CD14-positive monocyte (primary cell): ENCODE data around the gene GFOD1. TPM values are rescaled to one million over a fixed set of nuclear protein-coding genes. Genes with fewer than 3 reads are reported as not detected.

Experiments used
- DNase-seq, 3 donors: peaks; one replicate each; pipeline ENCODE4 v3.0.0-alpha.2; 2011 to 2022
- H2AFZ ChIP-seq: 2 replicates; pipeline ENCODE4 v1.6.0; 2012; ENCODE audit warnings: mild to moderate bottlenecking, low read depth, low read length, inconsistent platforms; ENCODE audit not compliant: insufficient read depth, poor library complexity, severe bottlenecking
- H3K27ac ChIP-seq, 2 donors: 1 replicate in 1 of 2; 2 replicates in 1 of 2; pipeline ENCODE4 v1.5.1; 2012 to 2013; ENCODE audit warnings: low read length in 2 of 2, control low read depth in 1 of 2, inconsistent platforms in 1 of 2, low read depth in 1 of 2, mild to moderate bottlenecking in 1 of 2
- H3K27me3 ChIP-seq, 2 donors: one replicate each; pipeline versions ENCODE4 v1.6.0 to v1.6.1; 2011 to 2013; ENCODE audit warnings: low read length in 2 of 2; ENCODE audit not compliant: control insufficient read depth in 2 of 2, insufficient read depth in 2 of 2
- H3K36me3 ChIP-seq, 2 donors: replicated peaks in 1 of 2; 1 replicate in 1 of 2; 2 replicates in 1 of 2; pipeline versions ENCODE4 v1.5.1 to v1.6.1; 2012 to 2013; ENCODE audit warnings: low read length in 2 of 2, control low read depth in 1 of 2, inconsistent platforms in 1 of 2, mild to moderate bottlenecking in 1 of 2; ENCODE audit not compliant: insufficient read depth in 2 of 2, control insufficient read depth in 1 of 2
- H3K4me1 ChIP-seq, 2 donors: 1 replicate in 1 of 2; 2 replicates in 1 of 2; pipeline versions ENCODE4 v1.5.1 to v1.6.1; 2012 to 2013; ENCODE audit warnings: low read length in 2 of 2, control low read depth in 1 of 2, inconsistent platforms in 1 of 2, mild to moderate bottlenecking in 1 of 2, moderate library complexity in 1 of 2; ENCODE audit not compliant: insufficient read depth in 2 of 2, control insufficient read depth in 1 of 2
- H3K4me2 ChIP-seq: replicated peaks from 2 replicates; pipeline ENCODE3; 2012; ENCODE audit warnings: low read length, moderate library complexity, mild to moderate bottlenecking; ENCODE audit not compliant: poor library complexity, severe bottlenecking; ENCODE audit errors: extremely low read depth
- H3K4me3 ChIP-seq, 3 experiments: fragments of 200-600 bp in 1 of 3; sonication (generic) in 1 of 3; replicated peaks in 1 of 3; 1 replicate in 2 of 3; 2 replicates in 1 of 3; pipeline ENCODE4 v1.5.1; 2011 to 2013; ENCODE audit warnings: low read length in 3 of 3, mild to moderate bottlenecking in 3 of 3, control low read depth in 2 of 3, low read depth in 2 of 3, inconsistent platforms in 1 of 3, moderate library complexity in 1 of 3
- H3K79me2 ChIP-seq: 2 replicates; pipeline ENCODE4 v1.6.0; 2012; ENCODE audit warnings: mild to moderate bottlenecking, control low read depth, inconsistent platforms, low read length, moderate library complexity; ENCODE audit not compliant: insufficient read depth
- H3K9ac ChIP-seq: 2 replicates; pipeline ENCODE4 v1.6.0; 2017; ENCODE audit warnings: low read length, mild to moderate bottlenecking; ENCODE audit not compliant: insufficient read depth, poor library complexity, severe bottlenecking
- H3K9me3 ChIP-seq, 2 donors: replicated peaks in 1 of 2; 1 replicate in 1 of 2; 2 replicates in 1 of 2; pipeline versions ENCODE4 v1.5.1 to v1.6.1; 2012 to 2013; ENCODE audit warnings: low read length in 2 of 2, control low read depth in 1 of 2; ENCODE audit not compliant: control insufficient read depth in 1 of 2, insufficient read depth in 1 of 2
- H4K20me1 ChIP-seq: 2 replicates; pipeline ENCODE4 v1.6.0; 2012; ENCODE audit warnings: mild to moderate bottlenecking, low read length, control low read depth, moderate library complexity; ENCODE audit not compliant: insufficient read depth
- H3K27ac Mint-ChIP-seq, 7 donors: one replicate each; pipeline ENCODE4 v1.8.0; 2020; ENCODE audit warnings: mild to moderate bottlenecking in 7 of 7, mixed read lengths in 7 of 7, moderate library complexity in 6 of 7, inconsistent platforms in 2 of 7
- H3K27me3 Mint-ChIP-seq, 3 donors: one replicate each; pipeline ENCODE4 v1.8.0; 2021 to 2022; ENCODE audit warnings: low read depth in 3 of 3, mild to moderate bottlenecking in 3 of 3, mixed read lengths in 3 of 3, moderate library complexity in 3 of 3, inconsistent platforms in 1 of 3
- H3K36me3 Mint-ChIP-seq, 2 donors: one replicate each; pipeline ENCODE4 v1.8.0; 2020; ENCODE audit warnings: mixed read lengths in 2 of 2, inconsistent platforms in 1 of 2, mild to moderate bottlenecking in 1 of 2
- H3K4me1 Mint-ChIP-seq: one replicate; pipeline ENCODE4 v1.8.0; 2020; ENCODE audit warnings: mild to moderate bottlenecking, mixed read lengths
- H3K4me3 Mint-ChIP-seq, 2 donors: one replicate each; pipeline ENCODE4 v1.8.0; 2020; ENCODE audit warnings: mild to moderate bottlenecking in 2 of 2, mixed read lengths in 2 of 2, moderate library complexity in 1 of 2
- H3K9me3 Mint-ChIP-seq, 7 donors: one replicate each; pipeline ENCODE4 v1.8.0; 2020 to 2022; ENCODE audit warnings: mixed read lengths in 7 of 7, mild to moderate bottlenecking in 6 of 7, moderate library complexity in 6 of 7, inconsistent platforms in 2 of 7
- WGBS: methylation state at CpG from one replicate; pipeline ENCODE4 v1.1.5; 2013; ENCODE audit warnings: missing lambda C conversion rate; ENCODE audit not compliant: insufficient coverage; 5-methylcytosine and 5-hydroxymethylcytosine counted together
- intact Hi-C, 2 donors: fragments of 100-400 bp; cut with micrococcal nuclease; formaldehyde crosslinking; loops; one replicate each; pipeline versions ENCODE4 v1.15.0 to v1.15.1; 2023
- polyA plus RNA-seq, 3 donors: library from polyadenylated mRNA; depleted of rRNA in 1 of 3; unstranded in 2 of 3; stranded (reverse) in 1 of 3; fragments of 300-500 nt in 2 of 3; fragments of >200 nt in 1 of 3; fragmentation: Illumina TruSeq in 2 of 3; gene quantifications; 1 replicate in 2 of 3; 2 replicates in 1 of 3; pipeline ENCODE4 v1.2.3, GENCODE V29; 2012 to 2021
- TF ChIP-seq, protein P1 (sequence below): fragments of 200-600 bp; IDR thresholded peaks from one replicate; pipeline ENCODE4 v1.8.0; 2022; ENCODE audit warnings: antibody characterized with exemption, mild to moderate bottlenecking

GFOD1 gene
- polyA plus RNA-seq, 3 donors, result 2.4 to 8.7 (median 2.4) TPM

DNA sequence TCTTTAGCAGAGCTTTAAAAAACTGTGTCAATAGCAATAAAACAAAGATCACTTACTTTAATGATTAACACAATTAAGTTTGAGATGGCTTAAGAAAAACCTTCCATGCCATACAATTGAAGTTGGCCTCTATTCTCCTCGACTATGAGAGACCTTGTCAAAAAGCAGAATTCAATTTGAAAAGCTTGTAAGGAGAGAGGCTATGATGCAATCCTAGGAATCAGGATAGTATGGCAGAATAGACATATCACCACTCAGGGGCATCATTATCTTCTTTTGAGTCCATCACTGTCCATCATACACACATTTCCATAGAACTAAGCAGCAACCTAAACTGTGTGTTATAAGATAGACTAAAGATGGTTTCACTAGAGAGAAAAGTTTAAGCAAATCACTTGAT, 176.2 kb downstream of the GFOD1 start:
- H3K27ac Mint-ChIP-seq, result no peak overlapping the region
- peaks cover 0 to 2% (median 0%) of the 10 kb centered on the region in 3 donors for H3K27me3 Mint-ChIP-seq
- H3K4me3 Mint-ChIP-seq, result no peak overlapping the region
- WGBS, result no CpG with 5 or more reads among the region's 1 CpG
- peaks cover 16 to 19% of the 10 kb centered on the region in 2 donors for H3K4me1 ChIP-seq
- peaks cover 20% of the 10 kb centered on the region for H3K4me1 Mint-ChIP-seq
- peaks cover 64 to 73% of the 10 kb centered on the region in 2 donors for H3K36me3 Mint-ChIP-seq
- H3K4me3 ChIP-seq, result no peak overlapping the region
- H3K9me3 Mint-ChIP-seq, result no peaks in the 10 kb centered on the region
- H3K4me2 ChIP-seq, result no peak overlapping the region
- no peaks in the 10 kb centered on the region for H3K79me2 ChIP-seq
- H3K9ac ChIP-seq, result no peak overlapping the region
- no peak overlapping the region for H3K27ac ChIP-seq
- TF ChIP-seq, protein P1, sequence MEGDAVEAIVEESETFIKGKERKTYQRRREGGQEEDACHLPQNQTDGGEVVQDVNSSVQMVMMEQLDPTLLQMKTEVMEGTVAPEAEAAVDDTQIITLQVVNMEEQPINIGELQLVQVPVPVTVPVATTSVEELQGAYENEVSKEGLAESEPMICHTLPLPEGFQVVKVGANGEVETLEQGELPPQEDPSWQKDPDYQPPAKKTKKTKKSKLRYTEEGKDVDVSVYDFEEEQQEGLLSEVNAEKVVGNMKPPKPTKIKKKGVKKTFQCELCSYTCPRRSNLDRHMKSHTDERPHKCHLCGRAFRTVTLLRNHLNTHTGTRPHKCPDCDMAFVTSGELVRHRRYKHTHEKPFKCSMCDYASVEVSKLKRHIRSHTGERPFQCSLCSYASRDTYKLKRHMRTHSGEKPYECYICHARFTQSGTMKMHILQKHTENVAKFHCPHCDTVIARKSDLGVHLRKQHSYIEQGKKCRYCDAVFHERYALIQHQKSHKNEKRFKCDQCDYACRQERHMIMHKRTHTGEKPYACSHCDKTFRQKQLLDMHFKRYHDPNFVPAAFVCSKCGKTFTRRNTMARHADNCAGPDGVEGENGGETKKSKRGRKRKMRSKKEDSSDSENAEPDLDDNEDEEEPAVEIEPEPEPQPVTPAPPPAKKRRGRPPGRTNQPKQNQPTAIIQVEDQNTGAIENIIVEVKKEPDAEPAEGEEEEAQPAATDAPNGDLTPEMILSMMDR, result no peak
- H2AFZ ChIP-seq, result no peak overlapping the region
- no peak for DNase-seq
- H4K20me1 ChIP-seq, result no peaks in the 10 kb centered on the region
- no peaks in the 10 kb centered on the region for H3K27me3 ChIP-seq
- H3K36me3 ChIP-seq, result peaks cover 31 to 45% of the 10 kb centered on the region in 2 donors
- intact Hi-C loops, result no loop called here
- H3K9me3 ChIP-seq, result no peaks in the 10 kb centered on the region

DNA sequence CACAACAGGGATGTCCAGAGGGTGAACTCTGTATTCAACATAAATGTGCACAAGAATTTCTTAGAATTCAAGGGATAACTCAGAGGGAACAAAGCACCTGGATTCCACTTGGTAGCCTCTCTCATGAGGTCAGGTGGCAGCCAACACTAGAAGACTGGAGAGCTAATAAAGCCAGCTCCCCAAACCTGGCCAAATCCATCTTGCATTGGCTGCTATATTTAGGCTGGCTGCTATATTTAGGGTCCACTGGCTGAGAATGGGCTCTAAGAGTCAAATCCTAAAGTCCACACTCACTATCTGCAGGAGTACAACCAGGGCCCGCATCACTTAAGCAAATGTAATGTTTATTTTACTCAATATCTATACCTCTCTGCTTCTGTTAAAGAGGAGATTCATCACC, 179.1 kb downstream of the GFOD1 start:
- Histone ChIP-seq H2AFZ (no peak overlapping the region), H3K9me3 (no peaks in the 10 kb centered on the region), H3K27ac (peak overlapping the region; percentile 36 to 83), H3K9ac (no peak overlapping the region), H3K4me3 (no peak overlapping the region), H3K4me2 (no peak overlapping the region), H4K20me1 (no peaks in the 10 kb centered on the region), H3K27me3 (no peaks in the 10 kb centered on the region), H3K4me1 (peaks cover 28 to 31% of the 10 kb centered on the region in 2 donors), H3K79me2 (no peaks in the 10 kb centered on the region), H3K36me3 (peaks cover 14 to 34% of the 10 kb centered on the region in 2 donors)
- no peak for DNase-seq
- TF ChIP-seq, protein P1, result no peak
- H3K27me3 Mint-ChIP-seq, result peaks cover 0 to 2% (median 0%) of the 10 kb centered on the region in 3 donors
- WGBS, result no CpG with 5 or more reads among the region's 1 CpG
- peaks cover 55 to 66% of the 10 kb centered on the region in 2 donors for H3K36me3 Mint-ChIP-seq
- H3K4me3 Mint-ChIP-seq, result peak overlapping the region in 1 of 2 donors; percentile 26
- H3K27ac Mint-ChIP-seq, result peak overlapping the region; percentile 92 to 98 (median 96)
- peaks cover 34% of the 10 kb centered on the region for H3K4me1 Mint-ChIP-seq
- intact Hi-C loops, result loop anchor here in 1 of 2 donors (10.0 kb wide), 1 partner anchor 1994 kb away; no protein-coding TSS in a partner anchor
- no peaks in the 10 kb centered on the region for H3K9me3 Mint-ChIP-seq

Other genes with a start within 250 kb of the GFOD1 start
- 10 to 100 TPM; 12.2 to 34.3 (median 34.3) TPM for gene TBC1D7, start 159.1 kb downstream of the GFOD1 start, polyA plus RNA-seq
- 1 to 10 TPM; 3.3 to 5.0 (median 3.4) TPM for gene SIRT5, start 87.0 kb upstream of the GFOD1 start, polyA plus RNA-seq
- 10 to 100 TPM; 22.7 to 58.5 (median 56.9) TPM for gene NOL7, start 127.7 kb upstream of the GFOD1 start, polyA plus RNA-seq
- gene RANBP9, start 224.2 kb upstream of the GFOD1 start, polyA plus RNA-seq, result 10 to 100 TPM in 1 of 3 donors, 1 to 10 TPM in 2; 1.8 to 26.1 (median 2.0) TPM